K562 (cell line): ENCODE results near the gene LONP1. TPM values are rescaled to one million over a fixed set of nuclear protein-coding genes. Genes with fewer than 3 reads are reported as not detected.
"Not testable (repeated sequence)": the region's sequence is repeated elsewhere in the genome, so short reads cannot be mapped to it uniquely, and the experiment has no call there.

ENCODE experiments used
- ATAC-seq: fragments of 200-7000 bp; cut with Tn5 transposase; 3 replicates; pipeline ENCODE4 v1.9.1; 2020; ENCODE audit warnings: moderate library complexity
- BruUV-seq: library from RNA; stranded (reverse); fragments of 400-500 nt; replicated peaks from 2 replicates; lab custom pipeline; 2021; lab: Mats Ljungman, UMichigan
- CTCF ChIA-PET: fragments of 300-600 bp; formaldehyde crosslinking; extraction: SDS; loops from one replicate; lab custom pipeline; 2021; ENCODE audit warnings: low intra/inter-chr PET ratio; lab: Yijun Ruan, JAX
- POLR2A ChIA-PET: fragments of 300-600, 350-650 bp; sonication (Branson Sonifier 250); formaldehyde crosslinking; extraction: SDS; loops from one replicate; lab custom pipeline; 2021; ENCODE audit warnings: antibody characterized with exemption, inconsistent platforms; lab: Yijun Ruan, JAX
- DNase-seq, 4 experiments: peaks; one replicate each; pipeline versions ENCODE4 v3.0.0 to v3.0.0-alpha.2; 2011 to 2018; ENCODE audit warnings: low spot score in 3 of 4, mixed read lengths in 3 of 4; ENCODE audit errors: extremely low read depth in 1 of 4
- FAIRE-seq: peaks from 2 replicates; lab custom pipeline; 2011; peaks lifted over from hg19 to GRCh38; lab: Jason Lieb, UNC
- H2AFZ ChIP-seq: 2 replicates; pipeline ENCODE4 v1.6.0; 2011; ENCODE audit warnings: low read depth, low read length, control low read depth, inconsistent platforms
- H3K27ac ChIP-seq: fragments of 200-600 bp; 3 replicates; pipeline ENCODE4 v1.8.0; 2011; ENCODE audit warnings: low read depth, mild to moderate bottlenecking, control low read depth, inconsistent platforms, low read length, moderate library complexity, mixed read lengths; ENCODE audit errors: extremely low read depth
- H3K27me3 ChIP-seq, 2 experiments: fragments of 300-600 bp in 1 of 2; 2 replicates in 1 of 2; 3 replicates in 1 of 2; pipeline versions ENCODE4 v1.6.0 to v1.8.0; 2011; ENCODE audit warnings: inconsistent platforms in 2 of 2, low read length in 2 of 2, mild to moderate bottlenecking in 1 of 2, mixed read lengths in 1 of 2, moderate library complexity in 1 of 2; ENCODE audit not compliant: control insufficient read depth in 2 of 2, insufficient read depth in 2 of 2
- H3K36me3 ChIP-seq: fragments of 300-600 bp; 3 replicates; pipeline ENCODE4 v1.8.0; 2011; ENCODE audit warnings: mild to moderate bottlenecking, low read length, inconsistent platforms; ENCODE audit not compliant: control insufficient read depth, insufficient read depth
- H3K4me1 ChIP-seq, 2 experiments: fragments of 200-600 bp in 1 of 2; replicated peaks in 1 of 2; 2 replicates in 1 of 2; 3 replicates in 1 of 2; pipeline versions ENCODE4 v1.5.1 to v1.8.0; 2011; ENCODE audit warnings: inconsistent platforms in 2 of 2, low read length in 2 of 2, mild to moderate bottlenecking in 1 of 2, mixed read lengths in 1 of 2, moderate library complexity in 1 of 2; ENCODE audit not compliant: control insufficient read depth in 2 of 2, insufficient read depth in 2 of 2
- H3K4me2 ChIP-seq: 2 replicates; pipeline ENCODE4 v1.6.1; 2011; ENCODE audit warnings: low read length, control low read depth, inconsistent platforms, mixed read lengths; ENCODE audit not compliant: insufficient read depth
- H3K4me3 ChIP-seq: fragments of 200-600 bp; sonication (generic), shearing (Covaris generic); 2 replicates; pipeline ENCODE4 v1.5.1; 2016; ENCODE audit warnings: control low read depth, inconsistent platforms
- H3K79me2 ChIP-seq: fragments of 200-600 bp; 3 replicates; pipeline ENCODE4 v1.8.0; 2011; ENCODE audit warnings: low read length, inconsistent platforms; ENCODE audit not compliant: control insufficient read depth, insufficient read depth
- H3K9ac ChIP-seq, 2 experiments: 2 replicates each; pipeline versions ENCODE4 v1.6.0 to v1.6.1; 2011; ENCODE audit warnings: low read depth in 2 of 2, low read length in 2 of 2, control low read depth in 1 of 2, inconsistent platforms in 1 of 2, mild to moderate bottlenecking in 1 of 2, mixed read lengths in 1 of 2; ENCODE audit not compliant: insufficient read depth in 1 of 2
- H3K9me1 ChIP-seq: one replicate; pipeline ENCODE4 v1.6.0; 2011; ENCODE audit warnings: inconsistent platforms, mild to moderate bottlenecking, low read length, moderate library complexity; ENCODE audit not compliant: control insufficient read depth, insufficient read depth
- H3K9me3 ChIP-seq: replicated peaks from 2 replicates; pipeline ENCODE4 v1.5.1; 2011; ENCODE audit warnings: low read depth, low read length, inconsistent platforms; ENCODE audit not compliant: control insufficient read depth, insufficient read depth
- H4K20me1 ChIP-seq: replicated peaks from 2 replicates; pipeline ENCODE4 v1.6.1; 2011; ENCODE audit warnings: low read length, inconsistent platforms, mixed read lengths; ENCODE audit not compliant: control insufficient read depth, insufficient read depth
- ARHGAP35 ChIP-seq: fragments of 450-650 bp; IDR thresholded peaks from 2 replicates; pipeline ENCODE4 v1.6.1; 2018; ENCODE audit not compliant: partially characterized antibody
- CREB1 ChIP-seq, 2 experiments: sonication (generic) in 1 of 2; formaldehyde crosslinking in 1 of 2; IDR thresholded peaks; 2 replicates each; pipeline versions ENCODE4 v1.6.1 to v1.8.0; 2012 to 2022; ENCODE audit warnings: inconsistent platforms in 1 of 2, mild to moderate bottlenecking in 1 of 2, missing genetic modification reagents in 1 of 2, moderate library complexity in 1 of 2
- ILF3 ChIP-seq: fragments of 450-650 bp; IDR thresholded peaks from 2 replicates; pipeline ENCODE4 v1.6.1; 2018; ENCODE audit warnings: antibody characterized with exemption, mild to moderate bottlenecking, moderate library complexity, borderline replicate concordance
- KLF13 ChIP-seq: fragments of 450-650 bp; IDR thresholded peaks from 2 replicates; pipeline ENCODE4 v1.6.1; 2016; ENCODE audit warnings: missing genetic modification characterization, low read depth, mild to moderate bottlenecking, missing compliant biosample characterization, moderate library complexity, borderline replicate concordance
- PCBP2 ChIP-seq: fragments of 200-400 bp; formaldehyde crosslinking; IDR thresholded peaks from 2 replicates; pipeline ENCODE4 v1.6.1; 2018; ENCODE audit warnings: low read length, low read depth, mild to moderate bottlenecking, moderate library complexity; ENCODE audit not compliant: poor library complexity, severe bottlenecking
- POLR2A ChIP-seq: fragments of 450-650 bp; conservative IDR thresholded peaks from 2 replicates; pipeline ENCODE4 v1.6.1; 2016
- POLR2AphosphoS2 ChIP-seq: IDR thresholded peaks from 2 replicates; pipeline ENCODE4 v1.6.1; 2012; ENCODE audit warnings: low read length, improper control_type of control experiment
- POLR2G ChIP-seq: fragments of 200-400 bp; formaldehyde crosslinking; IDR thresholded peaks from 2 replicates; pipeline ENCODE4 v1.6.1; 2017; ENCODE audit warnings: low read depth, mild to moderate bottlenecking, antibody characterized with exemption, low read length, moderate library complexity
- RBFOX2 ChIP-seq: fragments of 200-400 bp; formaldehyde crosslinking; IDR thresholded peaks from 2 replicates; pipeline ENCODE4 v1.6.1; 2017; ENCODE audit warnings: low read depth, mild to moderate bottlenecking, low read length, moderate library complexity
- TAF15 ChIP-seq: fragments of 200-400 bp; formaldehyde crosslinking; IDR thresholded peaks from 2 replicates; pipeline ENCODE4 v1.6.1; 2017; ENCODE audit warnings: mild to moderate bottlenecking, low read depth, low read length, moderate library complexity
- ZNF354B ChIP-seq: fragments of 250-450 bp; sonication (Bioruptor Pico); IDR thresholded peaks from 2 replicates; pipeline ENCODE4 v1.4.0; 2020
- ZNF77 ChIP-seq: fragments of 250-450 bp; sonication (Bioruptor Pico); IDR thresholded peaks from 2 replicates; pipeline ENCODE4 v1.5.0; 2020
- WGBS: fragments of 100-300 bp; shearing (Covaris generic); methylation state at CpG from one replicate; pipeline ENCODE4 v1.1.6; 2016; ENCODE audit warnings: low coverage, mixed read lengths; ENCODE audit not compliant: insufficient coverage; ENCODE audit errors: missing lambda C conversion rate; 5-methylcytosine and 5-hydroxymethylcytosine counted together
- in situ Hi-C: fragments of 300-500 bp; cut with MboI; formaldehyde crosslinking; loops from 4 replicates; pipeline ENCODE4 v1.15.0; 2018; ENCODE audit warnings: inconsistent platforms, mixed read lengths
- intact Hi-C: fragments of 100-400 bp; cut with micrococcal nuclease; formaldehyde crosslinking; loops from 2 replicates; pipeline ENCODE4 v1.14.2; 2022
- polyA plus RNA-seq, 8 experiments: library from polyadenylated mRNA; depleted of rRNA in 4 of 8; stranded (reverse) in 5 of 8; unstranded in 3 of 8; fragments of >200 nt; fragmentation: Nextera tagmentation in 2 of 8; fragmentation: Illumina TruSeq in 1 of 8; extraction: Ambion mirVana in 2 of 8; extraction: Trizol in 1 of 8; gene quantifications; 2 replicates each; pipeline versions ENCODE4 v1.2.1 to v1.2.3, GENCODE V29; 2011 to 2014; ENCODE audit warnings: inconsistent platforms in 1 of 8, missing spikeins in 1 of 8
- total RNA-seq, 7 experiments: library from RNA; depleted of rRNA in 6 of 7; stranded (reverse); fragments of >200 nt in 6 of 7; fragmentation: Illumina TruSeq in 2 of 7; extraction: Trizol in 2 of 7; gene quantifications; 2 replicates each; pipeline versions ENCODE4 v1.2.1 to v1.2.3, GENCODE V29; 2011 to 2021; ENCODE audit warnings: low replicate concordance in 1 of 7
- TF ChIP-seq, protein P1 (sequence below): fragments of 450-650 bp; formaldehyde crosslinking; conservative IDR thresholded peaks from 2 replicates; pipeline ENCODE4 v1.4.0; 2022; ENCODE audit warnings: mild to moderate bottlenecking, missing genetic modification characterization
- TF ChIP-seq, protein P2 (sequence below): fragments of 250-450 bp; sonication (Bioruptor Pico); IDR thresholded peaks from 2 replicates; pipeline ENCODE4 v1.5.0; 2021

Gene LONP1
- total and polyA plus RNA-seq, 9 of the 15 experiments (the other 6 are each of a cell fraction or from before 2014, with no cell fraction given) = 1.1 to 238 (median 84.5) TPM

DNA sequence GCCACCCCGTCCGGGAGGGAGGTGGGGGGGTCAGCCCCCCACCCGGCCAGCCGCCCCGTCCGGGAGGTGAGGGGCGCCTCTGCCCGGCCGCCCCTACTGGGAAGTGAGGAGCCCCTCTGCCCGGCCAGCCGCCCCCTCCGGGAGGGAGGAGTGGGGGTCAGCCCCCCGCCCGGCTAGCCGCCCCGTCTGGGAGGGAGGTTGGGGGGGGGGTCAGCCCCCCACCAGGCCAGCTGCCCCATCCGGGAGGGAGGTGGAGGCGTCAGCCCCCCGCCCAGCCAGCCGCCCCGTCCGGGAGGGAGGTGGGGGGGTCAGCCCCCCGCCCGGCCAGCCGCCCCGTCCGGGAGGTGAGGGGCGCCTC lies 17.9 kb downstream of the LONP1 start:
- BruUV-seq, ATAC-seq, H2AFZ ChIP-seq, H3K9ac ChIP-seq, in situ Hi-C loops, FAIRE-seq, CTCF ChIA-PET, H3K9me3 ChIP-seq, H3K4me2 ChIP-seq, DNase-seq, H3K27ac ChIP-seq, H3K4me3 ChIP-seq, intact Hi-C loops, H3K9me1 ChIP-seq, H3K27me3 ChIP-seq: not testable (repeated sequence)
- Histone ChIP-seq H3K4me1 (peaks cover 0 to 36% of the 10 kb centered on the region in 2 experiments; a peak in 2 of 5 replicates), H4K20me1 (0 out of 2 replicates have a peak, but pooled peaks cover 15% of the 10 kb centered on the region), H3K36me3 (peaks cover 83% of the 10 kb centered on the region; the same call in 2 of the 3 replicates), H3K79me2 (peaks cover 18% of the 10 kb centered on the region; the same call in 2 of the 3 replicates)
- TF ChIP-seq RBFOX2 (0 out of 2 replicates have a peak, but pooled peaks have one; percentile 4), POLR2G (peak; percentile 6; the same call in 1 of the 2 replicates)
- no CpG with 5 or more reads among the region's 28 CpGs for WGBS
- POLR2A ChIA-PET = interaction anchor here (0.6 kb wide), 1 partner anchor 999 kb away, joined by 3 read pairs; no protein-coding TSS in a partner anchor

DNA sequence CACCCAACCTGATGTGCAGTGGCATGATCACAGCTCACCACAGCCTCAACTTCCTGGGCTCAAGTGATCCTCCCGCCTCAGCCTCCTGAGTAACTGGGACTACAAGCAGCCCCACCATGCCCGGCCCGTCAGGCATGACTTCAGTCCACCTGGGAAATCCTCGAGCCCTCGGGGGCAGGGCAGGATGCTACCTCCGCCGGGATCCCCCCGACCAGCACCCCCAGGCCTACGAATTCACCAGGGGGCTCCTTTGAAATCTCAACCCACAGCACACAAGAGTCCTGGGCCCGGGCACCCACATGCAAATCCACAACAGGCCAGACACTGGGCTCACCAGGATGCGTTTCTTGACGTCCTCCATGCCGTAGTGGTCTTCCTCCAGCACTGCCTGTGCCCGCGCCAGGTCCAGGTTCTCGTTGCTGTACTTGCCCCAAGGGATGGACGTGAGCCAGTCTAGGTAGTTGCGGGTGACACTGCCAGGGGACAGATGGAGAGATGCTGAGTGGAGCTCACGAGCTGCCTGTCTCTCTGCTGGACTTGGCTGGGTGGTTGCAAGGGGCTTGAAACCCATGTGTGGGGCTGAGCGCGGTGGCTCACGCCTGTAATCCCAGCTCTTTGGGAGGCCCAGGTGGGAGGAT lies 19.4 kb downstream of the LONP1 start:
- Histone ChIP-seq H3K9me3 (no peaks in the 10 kb centered on the region), H3K4me1 (peaks cover 0 to 50% of the 10 kb centered on the region in 2 experiments; a peak in 2 of 5 replicates), H3K9ac (no peak overlapping the region), H4K20me1 (peaks cover 22% of the 10 kb centered on the region), H3K4me2 (no peak overlapping the region), H3K27me3 (no peaks in the 10 kb centered on the region), H3K27ac (no peak overlapping the region), H3K9me1 (no peaks in the 10 kb centered on the region), H2AFZ (no peak overlapping the region), H3K79me2 (peaks cover 26% of the 10 kb centered on the region), H3K36me3 (peaks cover 83% of the 10 kb centered on the region; the same call in 2 of the 3 replicates), H3K4me3 (no peak overlapping the region)
- 95% methylated on average over 19 of the region's 22 CpGs for WGBS
- BruUV-seq = no TSS peak
- in situ Hi-C loops = no loop called here
- ATAC-seq = no peak
- intact Hi-C loops = no loop called here
- DNase-seq = no peak
- no peak for FAIRE-seq
- POLR2A ChIA-PET = interaction anchor here (0.6 to 2.0 kb wide), 5 partner anchors 9 to 20 kb away, joined by 3 to 7 read pairs (median 4); partner anchors contain the start of genes CATSPERD, LONP1 and RPL36
- CTCF ChIA-PET = no interaction called here
- TF ChIP-seq, protein P1, sequence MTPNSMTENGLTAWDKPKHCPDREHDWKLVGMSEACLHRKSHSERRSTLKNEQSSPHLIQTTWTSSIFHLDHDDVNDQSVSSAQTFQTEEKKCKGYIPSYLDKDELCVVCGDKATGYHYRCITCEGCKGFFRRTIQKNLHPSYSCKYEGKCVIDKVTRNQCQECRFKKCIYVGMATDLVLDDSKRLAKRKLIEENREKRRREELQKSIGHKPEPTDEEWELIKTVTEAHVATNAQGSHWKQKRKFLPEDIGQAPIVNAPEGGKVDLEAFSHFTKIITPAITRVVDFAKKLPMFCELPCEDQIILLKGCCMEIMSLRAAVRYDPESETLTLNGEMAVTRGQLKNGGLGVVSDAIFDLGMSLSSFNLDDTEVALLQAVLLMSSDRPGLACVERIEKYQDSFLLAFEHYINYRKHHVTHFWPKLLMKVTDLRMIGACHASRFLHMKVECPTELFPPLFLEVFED (CRISPR knock-in tag) = no peak
- TF ChIP-seq ILF3 (no peak), PCBP2 (no peak), KLF13 (tag) (no peak), TAF15 (no peak), ARHGAP35 (no peak), CREB1 (IDR thresholded peaks at IDR 0.05) (no peak), CREB1 (CRISPR knock-in tag; IDR thresholded peaks at IDR 0.05) (no peak), ZNF77 (CRISPR knock-in tag) (no peak), POLR2AphosphoS2 (peak; percentile 69; the same call in 1 of the 2 replicates), POLR2A (peak; percentile 52; the same call in 1 of the 2 replicates), ZNF354B (CRISPR knock-in tag) (no peak)
- TF ChIP-seq, protein P2, sequence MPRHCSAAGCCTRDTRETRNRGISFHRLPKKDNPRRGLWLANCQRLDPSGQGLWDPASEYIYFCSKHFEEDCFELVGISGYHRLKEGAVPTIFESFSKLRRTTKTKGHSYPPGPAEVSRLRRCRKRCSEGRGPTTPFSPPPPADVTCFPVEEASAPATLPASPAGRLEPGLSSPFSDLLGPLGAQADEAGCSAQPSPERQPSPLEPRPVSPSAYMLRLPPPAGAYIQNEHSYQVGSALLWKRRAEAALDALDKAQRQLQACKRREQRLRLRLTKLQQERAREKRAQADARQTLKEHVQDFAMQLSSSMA (CRISPR knock-in tag) = no peak
